Dermis microvascular lymphatic vessel endothelial cell (primary cell): ENCODE results near the gene SLC27A6. TPM values are rescaled to one million over a fixed set of nuclear protein-coding genes. Genes with fewer than 3 reads are reported as not detected.
"Not testable (repeated sequence)": the region's sequence is repeated elsewhere in the genome, so short reads cannot be mapped to it uniquely, and the experiment has no call there.

Experiments
- DNase-seq, 2 donors: peaks; one replicate each; pipeline versions ENCODE4 v3.0.0 to v3.0.0-alpha.2; 2010; ENCODE audit warnings: low read depth in 2 of 2
- total RNA-seq: library from RNA; depleted of rRNA; stranded (reverse); fragments of >200 nt; gene quantifications from 2 replicates; pipeline ENCODE4 v1.2.1, GENCODE V29; 2014

Gene SLC27A6, protein sequence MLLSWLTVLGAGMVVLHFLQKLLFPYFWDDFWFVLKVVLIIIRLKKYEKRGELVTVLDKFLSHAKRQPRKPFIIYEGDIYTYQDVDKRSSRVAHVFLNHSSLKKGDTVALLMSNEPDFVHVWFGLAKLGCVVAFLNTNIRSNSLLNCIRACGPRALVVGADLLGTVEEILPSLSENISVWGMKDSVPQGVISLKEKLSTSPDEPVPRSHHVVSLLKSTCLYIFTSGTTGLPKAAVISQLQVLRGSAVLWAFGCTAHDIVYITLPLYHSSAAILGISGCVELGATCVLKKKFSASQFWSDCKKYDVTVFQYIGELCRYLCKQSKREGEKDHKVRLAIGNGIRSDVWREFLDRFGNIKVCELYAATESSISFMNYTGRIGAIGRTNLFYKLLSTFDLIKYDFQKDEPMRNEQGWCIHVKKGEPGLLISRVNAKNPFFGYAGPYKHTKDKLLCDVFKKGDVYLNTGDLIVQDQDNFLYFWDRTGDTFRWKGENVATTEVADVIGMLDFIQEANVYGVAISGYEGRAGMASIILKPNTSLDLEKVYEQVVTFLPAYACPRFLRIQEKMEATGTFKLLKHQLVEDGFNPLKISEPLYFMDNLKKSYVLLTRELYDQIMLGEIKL
- total RNA-seq, result 0.13 TPM in 1 of 2 replicates, not detected in the other

DNA sequence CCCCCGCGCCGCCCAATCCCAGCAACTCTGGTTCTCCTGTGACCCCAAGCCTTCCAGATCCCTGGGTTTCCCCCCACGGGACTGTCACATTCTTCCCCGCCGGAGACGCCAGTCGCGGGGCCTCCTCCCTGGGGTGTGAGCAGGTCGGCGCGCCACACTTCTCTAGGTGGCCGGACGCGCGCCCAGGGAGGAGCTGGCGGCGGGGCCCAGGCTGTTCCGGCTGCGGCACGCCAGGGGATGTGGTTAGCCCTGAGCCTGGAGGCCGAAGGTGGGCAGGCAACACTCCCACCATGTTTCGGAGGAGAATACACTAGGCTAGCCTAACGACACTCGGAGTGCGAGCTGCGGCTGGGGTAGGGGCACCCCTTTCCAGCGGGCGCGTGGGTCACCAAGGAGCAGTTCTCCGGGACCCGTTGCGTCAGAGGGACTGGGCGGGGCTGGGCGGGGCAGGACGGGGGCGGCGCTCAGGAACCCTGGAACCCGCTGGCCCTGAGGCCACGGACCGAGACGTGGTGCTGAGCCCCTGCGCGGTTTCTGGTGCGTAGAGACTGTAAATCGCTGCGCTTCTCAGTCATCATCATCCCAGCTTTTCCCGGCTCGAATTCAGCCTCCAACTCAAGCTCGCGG lies at the start of gene SLC27A6:
Gene SLC27A6 (plus strand): TSS at position 478 of the 627 bp plus-strand sequence. CDS start 650 bp downstream, outside the sequence.
- no peak for DNase-seq

DNA sequence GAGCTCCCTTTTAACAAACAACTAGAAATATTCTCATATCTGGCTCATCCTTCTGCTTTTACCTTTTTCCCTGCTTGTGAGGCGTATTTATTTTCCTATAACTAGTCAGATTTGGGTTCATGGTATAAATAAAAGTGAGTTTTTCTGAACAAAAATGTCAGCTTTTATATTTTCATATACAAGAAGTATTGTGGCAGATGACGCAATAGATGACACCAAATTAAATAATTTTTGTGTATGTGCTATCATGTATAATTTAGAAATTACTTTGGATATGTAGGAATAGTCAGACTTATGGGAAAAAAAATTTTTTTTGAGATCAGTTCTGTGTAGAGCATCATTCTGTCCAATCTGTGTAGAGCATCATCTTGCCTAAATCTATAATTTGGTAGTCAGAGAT lies 45.7 kb upstream of the SLC27A6 start:
- no peak for DNase-seq

DNA sequence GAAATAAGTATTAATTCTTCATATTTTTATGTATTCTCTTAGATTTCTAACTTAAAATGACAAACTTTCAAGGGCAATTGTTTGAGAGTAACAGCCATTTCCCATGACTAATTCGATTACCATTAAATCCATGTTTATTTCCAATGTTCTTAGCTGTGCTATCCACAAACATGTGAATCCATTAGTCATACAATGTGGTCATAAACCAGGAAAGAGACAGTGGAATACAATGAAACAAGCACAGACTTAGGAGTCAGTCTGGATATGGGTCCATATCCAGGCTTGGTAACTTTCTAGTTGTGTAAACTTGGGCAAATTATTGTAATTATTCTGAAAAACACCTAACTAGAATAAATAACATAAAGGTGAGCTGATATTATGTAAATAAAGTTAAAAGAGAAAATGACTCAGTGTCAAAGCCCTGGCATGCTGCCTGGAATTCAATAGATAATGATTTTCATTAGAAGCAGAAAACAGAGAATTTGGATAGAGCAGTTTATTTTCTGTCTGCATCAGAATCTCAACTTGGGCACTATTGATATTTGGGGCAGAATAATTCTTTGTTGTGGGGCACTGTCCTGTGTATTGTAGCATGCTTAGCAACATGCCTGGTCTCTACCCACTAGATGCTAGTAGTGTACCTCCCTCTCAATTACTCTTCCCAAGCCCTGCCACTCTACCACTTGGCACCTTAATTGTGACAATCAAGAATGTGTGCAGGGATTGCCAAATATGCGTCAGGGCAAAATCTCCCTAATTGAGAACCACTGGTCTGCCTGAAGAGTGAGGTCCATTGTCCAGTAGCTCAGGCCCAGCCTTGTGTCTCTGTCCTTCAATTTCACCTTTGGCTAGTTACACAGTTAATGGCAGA lies 44.7 kb upstream of the SLC27A6 start:
- peak; percentile 72 to 80 for DNase-seq

DNA sequence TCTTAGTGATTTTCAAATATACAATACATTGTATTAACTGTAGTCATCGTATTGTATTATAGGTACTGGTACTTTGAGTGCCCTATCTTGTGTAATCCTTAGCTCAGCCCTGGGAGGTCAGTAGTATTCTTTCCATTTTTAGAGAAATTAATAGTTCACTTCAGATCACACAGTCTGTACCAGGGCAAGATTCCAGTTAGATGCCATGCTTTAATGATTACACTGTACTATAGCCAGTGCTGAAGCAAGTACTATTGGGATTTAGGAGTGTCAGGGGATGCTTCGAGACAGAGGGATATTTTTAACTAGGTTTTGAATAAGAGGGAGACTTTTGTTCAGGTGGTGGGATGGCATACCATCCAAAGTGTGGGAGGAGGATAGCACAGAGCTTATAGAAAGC lies 41.0 kb upstream of the SLC27A6 start:
- DNase-seq, result no peak

DNA sequence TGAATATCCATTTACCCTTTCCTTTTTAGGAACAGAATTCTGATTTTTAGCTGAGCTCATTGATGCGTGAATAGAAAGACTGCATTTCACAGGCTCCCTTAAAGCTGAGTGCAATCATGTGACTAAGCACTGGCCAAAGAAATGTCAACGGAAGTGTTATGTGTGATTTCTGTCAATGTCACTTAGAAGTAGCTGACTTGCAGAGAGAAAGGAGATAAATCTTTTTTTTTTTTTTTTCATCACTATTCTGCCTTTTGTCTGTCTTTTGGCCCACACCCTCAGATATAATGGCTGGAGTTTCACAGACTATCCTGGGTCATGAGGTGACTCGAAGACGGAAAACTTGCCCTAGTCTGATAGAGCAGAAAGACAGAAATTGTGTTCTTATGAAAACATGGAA lies 39.3 kb upstream of the SLC27A6 start:
- no peak for DNase-seq

DNA sequence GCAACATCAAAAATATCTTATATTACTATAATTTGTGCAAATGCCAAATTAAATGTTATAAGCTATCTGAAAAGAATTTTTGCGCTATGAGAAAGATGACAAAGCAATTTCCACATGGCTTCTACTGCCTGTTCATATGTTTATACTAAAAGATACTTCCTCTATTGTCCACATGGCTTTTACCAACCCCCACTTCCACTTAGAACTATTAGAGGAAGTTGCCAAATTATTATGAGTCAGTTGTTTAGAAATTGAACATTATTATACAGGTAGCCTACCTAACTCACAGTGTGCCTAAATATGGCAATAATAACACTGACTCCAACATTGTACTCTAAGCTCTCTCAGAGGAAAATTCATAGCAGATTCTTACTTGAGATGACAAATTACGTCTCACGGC lies 37.6 kb upstream of the SLC27A6 start:
- peak; percentile 19 to 67 for DNase-seq

DNA sequence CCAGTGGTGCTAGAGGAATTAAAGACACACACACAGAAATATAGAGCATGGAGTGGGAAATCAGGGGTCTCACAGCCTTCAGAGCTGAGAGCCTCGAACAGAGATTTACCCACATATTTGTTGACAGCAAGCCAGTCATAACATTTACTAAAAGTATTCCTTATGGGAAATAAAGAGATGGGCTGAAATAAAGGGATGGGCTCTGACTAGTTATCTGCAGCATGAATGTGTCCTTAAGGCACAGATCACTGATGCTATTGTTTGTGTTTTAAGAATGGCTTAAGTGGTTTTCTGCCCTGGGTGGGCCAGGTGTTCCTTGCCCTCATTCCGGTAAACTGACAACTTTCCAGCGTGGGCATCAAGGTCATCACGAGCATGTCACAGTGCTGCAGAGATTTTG lies 33.1 kb upstream of the SLC27A6 start:
- DNase-seq, result not testable (repeated sequence)

DNA sequence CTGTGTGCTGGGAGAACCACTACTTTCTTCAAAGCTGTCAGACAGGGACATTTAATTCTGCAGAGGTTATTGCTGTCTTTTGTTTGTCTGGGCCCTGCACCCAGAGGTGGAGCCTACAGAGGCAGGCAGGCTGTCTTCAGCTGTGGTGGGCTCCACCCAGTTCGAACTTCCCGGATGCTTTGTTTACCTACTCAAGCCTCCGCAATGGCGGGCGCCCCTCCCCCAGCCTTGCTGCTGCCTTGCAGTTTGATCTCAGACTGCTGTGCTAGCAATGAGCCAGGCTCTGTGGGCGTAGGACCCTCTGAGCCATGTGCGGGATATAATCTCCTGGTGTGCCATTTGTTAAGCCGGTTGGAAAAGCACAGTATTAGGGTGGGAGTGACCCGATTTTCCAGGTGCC lies 22.2 kb upstream of the SLC27A6 start:
- not testable (repeated sequence) for DNase-seq

DNA sequence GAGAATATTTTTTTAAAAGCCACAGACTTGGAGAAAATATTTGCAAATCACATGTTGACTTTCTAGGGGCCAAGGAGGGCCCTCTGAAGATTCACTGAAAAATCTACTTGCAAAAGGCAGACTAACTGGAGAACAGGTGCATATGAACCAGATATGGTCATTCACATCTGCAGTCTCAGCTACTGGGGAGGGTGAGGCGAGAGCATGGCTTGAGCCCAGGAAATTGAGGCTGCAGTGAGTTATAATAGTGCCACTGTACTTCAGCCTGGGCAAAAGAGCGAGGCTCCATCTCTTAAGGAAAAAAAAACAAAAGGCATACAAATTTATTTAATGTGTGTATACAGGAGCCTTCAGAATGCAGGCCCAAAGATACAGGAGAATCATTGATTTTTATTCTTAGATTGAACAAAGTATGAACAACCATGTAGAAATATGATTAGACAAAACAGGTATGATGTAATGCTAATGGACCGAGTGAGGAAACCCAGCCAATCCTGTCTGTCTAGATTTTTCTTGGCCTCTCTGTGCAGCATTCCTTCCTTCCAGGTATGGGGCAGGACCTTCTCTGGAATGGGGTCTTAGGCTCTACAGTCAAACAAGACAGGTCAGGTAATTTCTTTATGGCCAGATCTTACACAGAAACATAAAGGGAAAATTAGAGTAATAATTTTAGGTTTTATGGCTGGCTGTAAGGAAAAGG lies 15.3 kb upstream of the SLC27A6 start:
- DNase-seq, result no peak

DNA sequence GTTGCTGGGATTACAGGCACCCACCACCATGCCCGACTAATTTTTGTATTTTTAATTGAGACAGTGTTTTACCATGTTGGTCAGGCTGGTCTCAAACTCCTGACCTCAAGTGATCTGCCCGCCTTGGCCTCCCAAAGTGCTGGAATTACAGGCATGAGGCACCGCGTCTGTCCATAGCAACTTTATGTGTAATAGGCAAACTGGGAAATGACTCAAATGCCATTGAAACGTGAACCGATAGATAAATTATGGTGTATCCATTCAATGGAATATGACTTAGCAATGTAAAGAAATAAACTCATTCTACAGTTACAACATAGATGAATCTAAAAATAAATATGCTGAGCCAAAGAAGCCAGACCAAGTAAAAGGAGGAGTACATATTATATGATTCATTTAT lies 14.0 kb upstream of the SLC27A6 start:
- DNase-seq, result not testable (repeated sequence)

DNA sequence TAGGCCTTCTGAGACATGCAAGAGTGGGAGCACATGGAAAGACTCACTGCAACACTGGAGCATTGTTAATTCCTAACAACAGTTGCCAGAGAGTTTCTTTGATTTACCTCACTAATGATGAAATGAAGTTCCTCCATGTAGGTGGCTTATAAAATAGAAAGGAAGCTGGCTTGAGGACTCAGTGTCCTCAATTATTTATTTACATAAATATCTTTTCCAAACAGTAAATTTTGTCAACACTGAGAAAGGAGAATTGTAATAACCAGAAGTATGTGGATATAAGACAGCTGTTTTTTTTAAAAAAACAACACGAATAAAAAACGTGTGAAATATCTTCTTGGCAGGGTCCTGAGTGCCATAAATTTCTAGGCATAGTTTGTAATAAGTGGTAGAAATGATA lies 9.1 kb upstream of the SLC27A6 start:
- DNase-seq, result no peak

DNA sequence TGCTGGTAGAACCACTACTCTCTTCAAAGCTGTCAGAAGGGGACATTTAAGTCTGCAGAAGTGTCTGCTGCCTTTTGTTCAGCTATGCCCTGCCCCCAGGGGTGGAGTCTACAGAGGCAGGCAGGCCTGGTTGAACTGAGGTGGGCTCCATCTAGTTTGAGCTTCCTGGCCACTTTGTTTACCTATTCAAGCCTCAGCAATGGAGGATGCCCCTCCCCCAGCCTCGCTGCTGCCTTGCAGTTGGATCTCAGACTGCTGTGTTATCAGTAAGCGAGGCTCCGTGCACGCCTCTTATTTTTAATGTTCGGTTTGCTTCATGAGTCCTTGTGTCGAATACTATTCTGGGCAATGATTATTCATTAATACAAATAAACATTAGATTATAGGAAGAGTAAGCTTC lies 3.1 kb upstream of the SLC27A6 start:
- DNase-seq, result no peak

DNA sequence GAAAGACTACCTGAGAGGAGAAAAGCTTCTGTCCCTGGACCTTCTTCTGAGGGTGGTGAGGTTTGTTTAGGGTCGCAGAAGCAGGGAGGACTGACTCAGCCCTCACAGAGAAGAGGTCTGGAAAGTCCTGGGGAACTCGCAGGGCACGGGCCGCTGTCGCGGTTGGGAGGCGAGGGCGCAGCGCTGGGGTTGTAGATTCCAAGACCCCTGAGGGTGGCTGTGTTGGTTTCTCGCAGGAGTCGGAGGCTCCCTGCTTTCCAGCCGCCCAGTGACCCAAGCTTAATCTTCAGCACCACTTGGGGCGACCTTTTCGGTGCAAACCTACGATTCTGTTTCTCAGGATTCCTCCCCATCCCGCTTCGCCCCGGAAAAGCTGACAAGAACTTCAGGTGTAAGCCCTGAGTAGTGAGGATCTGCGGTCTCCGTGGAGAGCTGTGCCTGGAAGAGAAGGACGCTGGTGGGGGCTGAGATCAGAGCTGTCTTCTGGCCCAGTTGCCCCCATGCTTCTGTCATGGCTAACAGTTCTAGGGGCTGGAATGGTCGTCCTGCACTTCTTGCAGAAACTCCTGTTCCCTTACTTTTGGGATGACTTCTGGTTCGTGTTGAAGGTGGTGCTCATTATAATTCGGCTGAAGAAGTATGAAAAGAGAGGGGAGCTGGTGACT lies 482 bp downstream of the SLC27A6 start:
- DNase-seq, result no peak

DNA sequence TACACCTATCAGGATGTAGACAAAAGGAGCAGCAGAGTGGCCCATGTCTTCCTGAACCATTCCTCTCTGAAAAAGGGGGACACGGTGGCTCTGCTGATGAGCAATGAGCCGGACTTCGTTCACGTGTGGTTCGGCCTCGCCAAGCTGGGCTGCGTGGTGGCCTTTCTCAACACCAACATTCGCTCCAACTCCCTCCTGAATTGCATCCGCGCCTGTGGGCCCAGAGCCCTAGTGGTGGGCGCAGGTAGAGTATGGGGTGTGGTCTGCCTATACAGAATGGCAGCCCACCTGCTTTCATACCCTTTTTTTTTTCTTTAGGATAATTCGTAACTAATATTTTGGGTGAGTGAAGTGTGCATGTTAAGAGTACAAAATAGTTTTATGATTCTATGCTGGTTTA lies 1.1 kb downstream of the SLC27A6 start:
- DNase-seq, result no peak

DNA sequence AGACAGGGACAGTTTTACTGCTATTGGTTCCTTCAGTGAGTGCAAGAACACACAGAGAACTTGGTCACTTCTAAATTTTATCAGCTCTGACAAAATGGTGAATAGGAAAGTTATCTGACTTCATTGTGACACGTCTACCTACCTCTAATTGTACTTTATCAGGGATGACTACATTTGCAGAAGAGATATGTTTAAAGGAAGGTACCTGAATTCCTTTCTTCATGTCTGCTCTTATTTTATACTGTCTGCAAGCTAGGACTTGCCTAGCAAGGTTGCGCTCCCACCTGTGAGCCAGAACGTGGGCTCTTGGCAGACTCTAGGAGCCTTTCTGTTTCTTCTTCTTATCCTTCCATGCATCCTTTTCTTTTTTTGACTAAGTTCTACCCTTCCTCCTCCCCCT lies 1.6 kb downstream of the SLC27A6 start:
- DNase-seq, result no peak

DNA sequence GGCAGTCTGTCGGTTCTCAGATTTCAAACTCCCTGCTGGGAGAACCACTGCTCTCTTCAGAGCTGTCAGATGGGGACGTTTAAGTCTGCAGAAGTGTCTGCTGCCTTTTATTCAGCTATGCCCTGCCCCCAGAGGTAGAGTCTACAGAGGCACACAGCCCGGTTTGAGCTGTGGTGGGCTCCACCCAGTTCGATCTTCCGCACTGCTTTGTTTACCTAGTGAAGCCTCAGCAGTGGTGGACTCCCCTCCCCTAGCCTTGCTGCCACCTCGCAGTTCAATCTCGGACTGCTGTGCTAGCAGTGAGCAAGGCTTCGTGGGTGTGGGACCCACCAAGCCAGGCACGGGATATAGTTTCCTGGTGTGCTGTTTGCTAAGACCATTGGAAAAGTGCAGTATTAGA lies 8.0 kb downstream of the SLC27A6 start:
- DNase-seq, result no peak

DNA sequence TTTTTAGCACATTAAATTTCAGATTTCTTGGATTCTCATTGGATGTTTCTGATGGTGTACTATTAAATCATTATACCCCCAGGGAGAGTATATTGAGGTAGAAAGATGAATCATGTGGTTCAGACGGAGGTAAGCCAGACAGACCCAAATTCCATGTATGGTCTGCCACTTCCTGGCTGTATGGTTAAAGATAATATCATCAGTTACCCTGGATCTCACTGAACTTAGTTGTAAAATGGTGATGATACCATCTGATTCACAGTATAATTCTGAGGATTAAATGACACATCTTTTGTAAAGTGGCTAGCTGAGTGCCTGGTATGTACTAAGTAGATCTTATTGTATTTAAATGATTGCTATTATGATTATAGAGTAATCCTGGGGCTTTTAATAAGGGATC lies 9.3 kb downstream of the SLC27A6 start:
- no peak for DNase-seq

DNA sequence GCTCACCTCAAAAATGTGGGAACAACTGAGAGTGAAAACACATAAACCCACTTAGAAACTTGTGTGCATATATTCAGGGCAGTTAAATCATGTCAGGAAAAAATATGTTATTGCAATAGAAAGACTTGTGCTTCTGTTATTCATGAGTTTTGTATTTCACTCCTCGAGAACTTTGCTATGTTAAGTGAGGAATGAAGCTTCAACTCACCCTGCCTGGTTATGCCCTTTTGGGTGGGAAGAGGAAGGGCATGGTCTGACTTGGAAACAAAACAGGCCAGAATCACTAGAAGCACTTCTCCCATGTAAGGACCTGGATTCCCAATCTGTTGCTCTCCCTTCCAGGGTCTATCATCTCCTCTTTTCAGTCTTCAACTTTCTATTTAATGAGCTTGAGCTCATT lies 14.5 kb downstream of the SLC27A6 start:
- no peak for DNase-seq

DNA sequence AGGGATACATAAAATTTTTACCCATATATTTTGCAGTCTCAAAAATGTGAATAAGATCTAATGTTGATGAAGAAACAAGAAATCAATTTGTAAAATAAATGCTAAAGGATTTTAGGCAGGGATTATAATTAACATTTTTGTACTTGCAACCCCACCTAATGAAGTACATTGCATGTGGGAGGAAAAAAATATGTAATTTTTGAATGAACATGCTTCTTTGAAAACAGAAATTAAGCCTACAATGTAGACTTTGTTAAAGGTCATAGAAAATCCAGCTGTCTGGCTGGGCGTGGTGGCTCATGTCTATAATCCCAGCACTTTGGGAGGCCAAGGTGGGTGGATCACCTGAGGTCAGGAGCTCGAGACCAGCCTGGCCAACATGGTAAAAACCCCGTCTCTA lies 15.6 kb downstream of the SLC27A6 start:
- no peak for DNase-seq

DNA sequence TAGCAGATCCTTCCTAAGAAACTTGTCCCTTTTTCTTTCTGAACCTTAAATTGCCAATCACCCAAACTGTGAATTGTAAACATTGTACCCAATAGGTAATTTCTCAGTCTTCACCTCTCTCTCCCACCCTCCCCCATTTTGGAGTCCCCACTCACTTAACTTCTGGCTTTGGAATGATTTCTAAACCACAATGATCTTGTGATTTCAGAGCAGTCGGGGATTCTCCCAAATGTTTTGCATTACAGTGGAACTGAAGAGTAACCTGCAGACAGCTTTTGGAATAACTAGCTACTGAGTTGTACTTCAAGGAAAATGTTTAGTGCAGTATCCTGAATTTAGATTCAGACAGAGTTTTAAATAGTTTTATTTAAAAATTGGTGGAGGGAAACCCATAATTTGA lies 19.2 kb downstream of the SLC27A6 start:
- DNase-seq, result no peak

DNA sequence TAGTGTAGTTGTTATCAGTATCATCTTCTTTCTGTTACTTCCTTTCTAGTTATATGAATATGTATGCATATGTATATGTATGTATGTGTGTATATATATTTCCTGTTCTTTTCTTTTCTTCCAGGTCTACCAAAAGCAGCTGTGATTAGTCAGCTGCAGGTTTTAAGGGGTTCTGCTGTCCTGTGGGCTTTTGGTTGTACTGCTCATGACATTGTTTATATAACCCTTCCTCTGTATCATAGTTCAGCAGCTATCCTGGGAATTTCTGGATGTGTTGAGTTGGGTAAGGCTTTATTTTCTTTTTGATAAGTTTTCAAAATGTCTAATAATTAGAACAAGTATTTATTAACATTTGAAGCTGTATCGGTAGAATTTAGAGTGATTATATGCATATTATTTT lies 23.2 kb downstream of the SLC27A6 start:
- no peak for DNase-seq
